Activated T-helper 1 cell treated with anti-CD3 and anti-CD28 coated beads, Interleukin-12 subunit alpha, Interleukin-12 subunit beta, Interleukin-2, Interleukin-4 antibody, amounts not matched to agents 30 ng/mL and 10 ng/mL and 1 ng/mL, durations not matched to agents 14 hours and 24 hours and 36 hours (primary cell): ENCODE measurements around the gene ATP8B3. TPM values are rescaled to one million over a fixed set of nuclear protein-coding genes. Genes with fewer than 3 reads are reported as not detected.
A peak's percentile ranks its signal among the peaks of the same experiment; 100 is the strongest.

Experiments
- DNase-seq: peaks from one replicate; pipeline ENCODE4 v3.0.0; 2021; ENCODE audit warnings: low spot score
- H3K27ac Mint-ChIP-seq: one replicate; pipeline ENCODE4 v1.8.0; 2021; ENCODE audit warnings: mild to moderate bottlenecking, mixed read lengths
- H3K27me3 Mint-ChIP-seq: one replicate; pipeline ENCODE4 v1.8.0; 2022; ENCODE audit warnings: mild to moderate bottlenecking, moderate library complexity, mixed read lengths; ENCODE audit not compliant: insufficient read depth
- H3K36me3 Mint-ChIP-seq: one replicate; pipeline ENCODE4 v1.8.0; 2021; ENCODE audit warnings: low read depth, mixed read lengths
- H3K4me1 Mint-ChIP-seq: one replicate; pipeline ENCODE4 v1.8.0; 2021; ENCODE audit warnings: low read depth, mixed read lengths
- H3K4me3 Mint-ChIP-seq: one replicate; pipeline ENCODE4 v1.8.0; 2021; ENCODE audit warnings: mild to moderate bottlenecking, moderate library complexity, mixed read lengths
- H3K9me3 Mint-ChIP-seq: one replicate; pipeline ENCODE4 v1.8.0; 2021; ENCODE audit warnings: mixed read lengths
- intact Hi-C: fragments of 100-400 bp; cut with micrococcal nuclease; formaldehyde crosslinking; loops from one replicate; pipeline ENCODE4 v1.15.1; 2024
- total RNA-seq: library from RNA; stranded (reverse); gene quantifications from 2 replicates; pipeline ENCODE4 v1.2.3, GENCODE V29; 2022

Gene ATP8B3
- total RNA-seq, 1 donor from 2014 or later = 5.0 TPM

DNA sequence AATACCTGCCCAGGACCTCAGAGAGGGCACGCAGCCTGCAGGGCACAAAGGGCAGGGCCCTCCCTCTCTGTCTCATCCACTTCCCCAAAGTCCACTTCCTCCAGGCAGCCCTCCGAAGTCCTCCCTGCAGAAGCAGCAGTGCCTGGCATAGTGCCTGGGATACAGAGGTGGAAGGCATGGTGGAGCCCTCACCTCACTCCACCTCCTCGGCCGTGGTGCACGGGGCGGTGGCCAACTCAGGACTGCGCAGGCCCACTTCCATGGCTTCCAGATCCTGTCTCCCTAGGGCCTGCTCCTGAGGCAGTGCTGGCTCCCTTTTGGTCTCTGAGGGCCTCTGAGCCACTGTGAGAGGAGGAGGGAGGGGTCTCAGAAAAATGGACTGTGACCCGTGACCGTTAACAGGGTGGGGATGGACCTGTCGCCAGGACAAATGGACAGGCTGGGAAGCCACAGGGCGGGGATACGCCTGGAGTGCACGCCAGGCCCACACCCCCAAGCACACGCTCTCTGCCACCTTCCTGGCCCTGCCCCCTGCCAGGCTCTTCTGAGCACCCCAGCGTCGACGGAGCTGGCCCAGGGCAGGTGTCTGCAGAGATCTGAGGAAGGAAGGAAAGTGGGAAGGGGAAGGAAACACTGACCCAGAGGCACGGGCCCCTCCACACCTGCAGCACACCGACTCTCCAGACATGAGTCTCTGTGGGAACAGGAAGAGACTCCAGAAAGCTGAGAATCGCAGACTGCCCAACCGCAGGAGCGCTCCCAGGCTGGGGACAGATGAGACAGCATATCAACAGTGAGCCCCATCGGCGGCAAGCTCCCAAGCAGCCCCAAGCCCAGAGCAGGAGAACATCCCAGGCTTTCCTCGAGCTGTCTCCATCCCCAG is 27.8 kb upstream of the ATP8B3 start:
- Mint-ChIP-seq H3K27me3 (no peaks in the 10 kb centered on the region), H3K9me3 (no peaks in the 10 kb centered on the region), H3K27ac (no peak overlapping the region), H3K4me1 (peaks cover 5% of the 10 kb centered on the region), H3K36me3 (peaks cover 3% of the 10 kb centered on the region), H3K4me3 (no peak overlapping the region)
- intact Hi-C loops = no loop called here
- DNase-seq = no peak

- no peaks in the 10 kb centered on the region for H3K9me3 Mint-ChIP-seq
- intact Hi-C loops = no loop called here
- H3K27ac Mint-ChIP-seq = no peak overlapping the region
- H3K4me3 Mint-ChIP-seq = no peak overlapping the region
- H3K36me3 Mint-ChIP-seq = peaks cover 3% of the 10 kb centered on the region
- peaks cover 5% of the 10 kb centered on the region for H3K4me1 Mint-ChIP-seq
- no peaks in the 10 kb centered on the region for H3K27me3 Mint-ChIP-seq
- DNase-seq = peak; percentile 28
These were observed 25.6 kb upstream of the ATP8B3 start for GRCh38 chr19:1837625-1838105.

DNA sequence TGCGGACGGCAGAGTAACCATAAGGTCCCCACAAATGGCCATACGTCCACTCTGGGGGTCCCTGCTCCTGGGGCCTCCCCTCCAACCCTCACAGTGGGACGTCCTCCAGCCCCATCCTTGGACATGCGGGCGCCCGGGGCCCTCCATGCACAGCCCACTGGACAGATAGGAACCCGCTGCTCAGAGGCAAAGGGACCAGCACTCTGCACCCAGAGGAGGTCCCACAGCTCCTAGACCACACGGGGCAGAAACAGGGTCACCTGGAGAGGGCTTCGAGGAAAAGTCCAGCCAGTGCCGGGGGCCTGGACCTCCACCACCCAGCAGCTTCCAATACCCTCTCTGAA is 25.1 kb upstream of the ATP8B3 start:
- Mint-ChIP-seq H3K27me3 (no peaks in the 10 kb centered on the region), H3K36me3 (peaks cover 3% of the 10 kb centered on the region), H3K9me3 (no peaks in the 10 kb centered on the region), H3K4me1 (peaks cover 5% of the 10 kb centered on the region), H3K27ac (no peak overlapping the region), H3K4me3 (no peak overlapping the region)
- DNase-seq = no peak
- intact Hi-C loops = no loop called here

DNA sequence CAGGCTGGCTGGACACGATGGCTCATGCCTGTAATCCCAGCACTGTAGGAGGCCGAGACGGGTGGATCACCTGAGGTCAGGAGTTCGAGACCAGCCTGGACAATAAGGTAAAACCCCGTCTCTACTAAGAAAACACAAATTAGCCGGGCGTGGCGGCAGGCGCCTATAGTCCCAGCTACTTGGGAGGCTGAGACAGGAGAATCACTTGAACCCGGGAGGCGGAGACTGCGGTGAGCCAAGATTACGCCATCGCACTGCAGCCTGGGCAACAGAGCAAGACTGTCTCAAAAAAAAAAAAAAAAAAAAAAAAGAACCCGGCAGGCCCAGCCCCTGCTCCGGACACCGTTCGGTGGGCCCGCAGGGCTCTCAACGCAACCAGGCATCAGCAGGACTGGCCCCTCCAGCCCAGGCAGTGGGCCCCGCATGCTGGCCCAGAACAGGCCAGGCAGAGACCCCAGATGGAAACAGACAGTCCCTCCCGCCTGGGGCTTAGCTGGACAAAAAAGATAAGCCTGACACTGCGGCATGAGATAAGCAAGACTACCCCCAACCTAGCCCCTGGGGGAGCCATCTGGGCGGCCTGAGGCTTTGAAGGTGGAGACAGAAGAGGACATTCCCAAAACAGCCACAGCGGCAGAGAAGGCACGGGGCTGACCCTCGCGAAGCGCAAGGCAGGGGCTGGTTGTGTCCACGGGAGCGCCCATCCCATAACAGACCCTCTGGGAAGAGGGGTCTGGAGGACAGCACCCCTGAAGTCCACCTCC is 24.6 kb upstream of the ATP8B3 start:
- no peaks in the 10 kb centered on the region for H3K27me3 Mint-ChIP-seq

GRCh38 chr19:1833540-1833939 is 21.5 kb upstream of the ATP8B3 start:
- H3K9me3 Mint-ChIP-seq = no peaks in the 10 kb centered on the region
- H3K36me3 Mint-ChIP-seq = peaks cover 3% of the 10 kb centered on the region
- no peak for DNase-seq
- intact Hi-C loops = no loop called here
- no peak overlapping the region for H3K27ac Mint-ChIP-seq
- H3K4me1 Mint-ChIP-seq = no peaks in the 10 kb centered on the region
- no peaks in the 10 kb centered on the region for H3K27me3 Mint-ChIP-seq
- no peak overlapping the region for H3K4me3 Mint-ChIP-seq

More for the DNA sequence above, 24.6 kb upstream of the ATP8B3 start:
- no peak overlapping the region for H3K27ac Mint-ChIP-seq
- intact Hi-C loops = no loop called here
- no peak for DNase-seq
- H3K4me1 Mint-ChIP-seq = peaks cover 5% of the 10 kb centered on the region
- H3K4me3 Mint-ChIP-seq = no peak overlapping the region
- H3K36me3 Mint-ChIP-seq = peaks cover 3% of the 10 kb centered on the region
- H3K9me3 Mint-ChIP-seq = no peaks in the 10 kb centered on the region

- no peak for DNase-seq
- H3K27me3 Mint-ChIP-seq = no peaks in the 10 kb centered on the region
- H3K36me3 Mint-ChIP-seq = peaks cover 3% of the 10 kb centered on the region
- no peak overlapping the region for H3K27ac Mint-ChIP-seq
- H3K4me1 Mint-ChIP-seq = no peaks in the 10 kb centered on the region
- H3K4me3 Mint-ChIP-seq = no peak overlapping the region
- H3K9me3 Mint-ChIP-seq = no peaks in the 10 kb centered on the region
- intact Hi-C loops = no loop called here
These were observed 20.1 kb upstream of the ATP8B3 start for GRCh38 chr19:1832046-1832663.

- Mint-ChIP-seq H3K4me3 (no peak overlapping the region), H3K36me3 (peaks cover 4% of the 10 kb centered on the region), H3K27me3 (no peaks in the 10 kb centered on the region), H3K9me3 (no peaks in the 10 kb centered on the region), H3K27ac (no peak overlapping the region), H3K4me1 (no peaks in the 10 kb centered on the region)
- no peak for DNase-seq
- intact Hi-C loops = no loop called here
These were observed 18.9 kb upstream of the ATP8B3 start for GRCh38 chr19:1830978-1831377.

DNA sequence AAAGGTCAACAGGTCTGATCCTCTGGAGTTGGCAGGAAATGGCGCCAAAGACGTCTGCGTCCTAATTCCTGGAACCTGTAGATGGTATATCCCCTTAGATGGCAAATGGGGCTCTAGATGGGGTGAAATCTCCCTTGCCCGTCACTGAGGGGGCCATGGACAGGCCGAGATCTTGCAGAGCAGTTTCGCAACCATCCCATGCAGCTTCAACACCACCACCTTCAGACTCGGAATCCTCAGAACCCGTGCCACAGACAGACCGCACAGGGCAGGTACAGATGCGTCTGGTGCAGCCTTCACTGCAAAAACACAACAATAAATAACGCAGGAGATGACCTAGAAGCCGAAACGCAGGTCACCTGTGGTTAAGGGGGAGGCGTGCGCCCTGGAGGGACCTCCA is 18.5 kb upstream of the ATP8B3 start:
- intact Hi-C loops = no loop called here
- Mint-ChIP-seq H3K4me1 (no peaks in the 10 kb centered on the region), H3K36me3 (peaks cover 7% of the 10 kb centered on the region), H3K27me3 (no peaks in the 10 kb centered on the region), H3K4me3 (no peak overlapping the region), H3K9me3 (no peaks in the 10 kb centered on the region), H3K27ac (no peak overlapping the region)
- DNase-seq = no peak

DNA sequence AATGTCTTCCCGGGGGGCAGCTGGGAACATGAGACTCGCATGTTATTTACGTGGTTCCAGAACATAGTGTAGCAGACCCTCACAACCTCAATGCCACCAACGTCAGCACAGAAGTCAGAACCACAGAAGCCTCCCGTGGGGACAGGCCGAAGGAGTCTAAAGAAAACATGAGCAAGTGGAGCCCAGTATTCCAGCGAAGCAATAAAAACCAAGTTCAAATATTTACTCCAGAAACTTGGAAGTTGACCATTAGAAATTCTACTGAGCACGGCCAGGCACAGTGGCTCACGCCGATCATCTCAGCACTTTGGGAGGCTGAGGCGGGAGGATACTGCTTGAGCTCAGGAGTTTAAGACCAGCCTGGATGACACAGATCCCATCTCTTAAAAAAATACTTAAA is 17.9 kb upstream of the ATP8B3 start:
- no peaks in the 10 kb centered on the region for H3K27me3 Mint-ChIP-seq
- H3K27ac Mint-ChIP-seq = no peak overlapping the region
- no peaks in the 10 kb centered on the region for H3K9me3 Mint-ChIP-seq
- H3K36me3 Mint-ChIP-seq = peaks cover 7% of the 10 kb centered on the region
- DNase-seq = no peak
- H3K4me1 Mint-ChIP-seq = no peaks in the 10 kb centered on the region
- intact Hi-C loops = no loop called here
- no peak overlapping the region for H3K4me3 Mint-ChIP-seq

DNA sequence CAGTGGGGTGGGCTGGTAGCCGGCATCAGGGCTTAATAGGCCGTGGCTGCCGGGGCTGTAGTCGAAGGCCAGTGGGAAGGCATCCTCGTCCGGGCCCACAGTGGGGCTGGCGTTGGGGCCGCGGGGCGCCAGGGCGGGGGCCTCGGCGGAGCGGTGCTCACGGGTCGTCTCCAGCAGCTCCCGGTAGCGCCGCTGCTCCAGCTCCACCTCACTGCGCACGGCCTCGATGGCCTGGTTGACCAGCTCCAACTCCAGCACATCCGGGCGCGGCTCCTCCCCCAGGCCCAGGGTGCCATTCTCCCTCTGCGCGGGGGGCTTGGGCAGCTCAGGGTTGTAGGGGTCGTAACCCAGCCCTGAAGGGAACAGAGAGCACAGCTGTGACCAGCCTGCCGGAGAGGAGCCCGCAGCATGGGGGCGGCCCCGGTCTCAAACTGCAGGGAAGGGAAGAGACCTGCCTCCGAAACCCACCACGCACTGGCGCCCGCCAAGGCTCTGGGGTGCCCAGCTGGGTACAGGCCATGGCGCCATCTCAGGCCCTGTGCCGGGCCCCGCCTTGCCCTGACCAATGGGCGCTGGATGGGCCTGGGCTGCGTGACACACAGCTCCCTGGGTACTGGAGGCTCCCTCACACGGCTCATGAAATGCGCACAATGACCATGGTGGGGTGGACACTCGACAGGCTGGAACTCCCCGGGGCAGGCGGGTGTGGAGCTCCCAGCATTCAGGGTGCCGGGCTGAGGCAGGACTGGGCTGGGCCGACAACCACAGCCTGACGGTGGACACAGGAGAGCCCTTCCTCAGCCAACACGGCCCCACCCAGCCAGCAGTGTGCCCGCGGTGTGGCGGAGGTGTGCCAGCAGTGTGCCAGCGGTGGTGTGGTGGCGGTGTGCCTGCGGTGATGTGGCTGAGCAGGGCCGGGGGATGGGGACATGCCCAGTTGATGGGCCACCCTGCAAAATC is 16.5 kb upstream of the ATP8B3 start:
- intact Hi-C loops = no loop called here
- H3K36me3 Mint-ChIP-seq = peaks cover 7% of the 10 kb centered on the region
- no peaks in the 10 kb centered on the region for H3K4me1 Mint-ChIP-seq
- H3K27me3 Mint-ChIP-seq = no peaks in the 10 kb centered on the region
- no peak overlapping the region for H3K4me3 Mint-ChIP-seq
- no peaks in the 10 kb centered on the region for H3K9me3 Mint-ChIP-seq
- DNase-seq = no peak
- H3K27ac Mint-ChIP-seq = no peak overlapping the region

DNA sequence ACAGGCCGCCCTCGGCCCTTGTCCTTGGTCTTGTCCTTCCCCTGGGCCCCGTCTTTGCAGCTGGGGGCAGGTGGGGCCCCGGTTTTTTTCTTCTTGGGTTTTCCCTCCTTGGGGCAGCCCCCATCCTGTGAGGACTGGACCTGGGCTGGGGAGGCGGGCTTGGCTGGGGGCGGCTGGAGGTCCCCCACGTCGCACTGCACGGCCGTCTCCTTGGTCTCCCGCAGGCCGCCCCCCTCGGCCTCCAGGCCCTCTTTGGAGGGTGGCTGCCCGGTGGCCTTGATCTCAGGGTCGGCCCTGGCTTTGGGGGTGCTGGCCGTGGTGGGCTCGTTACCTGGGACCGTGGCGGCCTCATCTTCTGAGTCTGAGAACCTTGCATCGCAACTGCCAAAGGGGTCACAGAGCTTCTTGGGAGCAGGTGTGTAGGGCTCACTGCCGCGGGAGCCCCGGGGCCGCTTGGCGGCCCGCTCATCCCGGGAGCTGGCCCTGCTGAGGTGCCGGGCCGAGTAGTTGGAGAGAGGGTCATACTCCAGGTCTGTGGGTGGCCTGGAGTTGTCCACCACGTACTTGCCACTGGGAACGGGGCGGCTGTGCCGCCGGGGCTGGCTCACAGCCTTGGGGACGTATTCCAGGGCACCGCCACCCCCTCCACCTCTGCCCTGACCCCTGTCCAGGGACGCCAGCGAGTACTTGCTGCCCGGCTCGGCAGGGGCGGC is 15.6 kb upstream of the ATP8B3 start:
- Mint-ChIP-seq H3K36me3 (peaks cover 7% of the 10 kb centered on the region), H3K27me3 (no peaks in the 10 kb centered on the region), H3K9me3 (no peaks in the 10 kb centered on the region), H3K27ac (no peak overlapping the region), H3K4me1 (no peaks in the 10 kb centered on the region), H3K4me3 (no peak overlapping the region)
- DNase-seq = no peak
- intact Hi-C loops = no loop called here
